ENCODE measurements around the gene FOXP1.

GRCh38 chr3:71072986-71073385, 510.5 kb downstream of the FOXP1 start:
- TF ChIP-seq ZMAT5 (CRISPR knock-in tag; IDR thresholded peaks at IDR 0.05; ENCODE audit: borderline replicate concordance, low read depth), result no peak
- TF ChIP-seq ZBTB25 (CRISPR knock-in tag; IDR thresholded peaks at IDR 0.05), result no peak
